HepG2 (cell line): Measurements from ENCODE around the gene ALDH2. TPM values are rescaled to one million over a fixed set of nuclear protein-coding genes. Genes with fewer than 3 reads are reported as not detected.

Experiments used
- ATAC-seq: fragments of 200-7000 bp; cut with Tn5 transposase; 3 replicates; pipeline ENCODE4 v1.9.1; 2020; ENCODE audit warnings: mild to moderate bottlenecking, moderate library complexity
- BruUV-seq: library from RNA; stranded (reverse); fragments of 400-500 nt; replicated peaks from 2 replicates; lab custom pipeline; 2021; lab: Mats Ljungman, UMichigan
- CTCF ChIA-PET: fragments of 300-600 bp; formaldehyde crosslinking; extraction: SDS; loops from one replicate; lab custom pipeline; 2021; ENCODE audit warnings: low total read pairs, inconsistent platforms, low intra/inter-chr PET ratio; lab: Yijun Ruan, JAX
- POLR2A ChIA-PET: fragments of 350-600 bp; sonication (Branson Sonifier 250); formaldehyde crosslinking; loops from one replicate; lab custom pipeline; 2020; ENCODE audit warnings: antibody characterized with exemption, inconsistent platforms; lab: Yijun Ruan, JAX
- DNase-seq: peaks from one replicate; pipeline ENCODE4 v3.0.0-alpha.2; 2015; ENCODE audit warnings: low spot score
- FAIRE-seq: peaks from 3 replicates; lab custom pipeline; 2011; peaks lifted over from hg19 to GRCh38; lab: Jason Lieb, UNC
- H2AFZ ChIP-seq: one replicate; pipeline ENCODE4 v1.6.1; 2011; ENCODE audit warnings: low read length, inconsistent platforms
- H3K27ac ChIP-seq: fragments of 300-600 bp; 3 replicates; pipeline ENCODE4 v1.8.0; 2011; ENCODE audit warnings: mixed run types, mild to moderate bottlenecking, mixed read lengths, low read length, inconsistent platforms; ENCODE audit not compliant: insufficient read depth; ENCODE audit errors: extremely low read length
- H3K27me3 ChIP-seq, 2 experiments: fragments of 200-600 bp in 1 of 2; 2 replicates in 1 of 2; 3 replicates in 1 of 2; pipeline versions ENCODE4 v1.6.0 to v1.8.0; 2011; ENCODE audit warnings: low read length in 2 of 2, mild to moderate bottlenecking in 2 of 2, moderate library complexity in 2 of 2, inconsistent platforms in 1 of 2; ENCODE audit not compliant: insufficient read depth in 2 of 2, control insufficient read depth in 1 of 2
- H3K36me3 ChIP-seq, 2 experiments: fragments of 200-600 bp in 1 of 2; replicated peaks in 1 of 2; 2 replicates in 1 of 2; 3 replicates in 1 of 2; pipeline versions ENCODE4 v1.5.1 to v1.8.0; 2011; ENCODE audit warnings: low read length in 2 of 2, inconsistent platforms in 1 of 2; ENCODE audit not compliant: insufficient read depth in 2 of 2, control insufficient read depth in 1 of 2
- H3K4me1 ChIP-seq: 2 replicates; pipeline ENCODE4 v1.5.1; 2012; ENCODE audit warnings: low read length, inconsistent platforms; ENCODE audit not compliant: insufficient read depth
- H3K4me2 ChIP-seq: 2 replicates; pipeline ENCODE4 v1.6.0; 2011; ENCODE audit warnings: low read depth, low read length, inconsistent platforms
- H3K4me3 ChIP-seq, 3 experiments: fragments of 200-600 bp in 1 of 3; sonication (generic), shearing (Covaris generic) in 1 of 3; replicated peaks in 1 of 3; 2 replicates each; pipeline ENCODE4 v1.5.1; 2011 to 2016; ENCODE audit warnings: low read length in 3 of 3, inconsistent platforms in 2 of 3, low read depth in 2 of 3, mild to moderate bottlenecking in 2 of 3, control low read depth in 1 of 3, mixed read lengths in 1 of 3; ENCODE audit not compliant: insufficient read depth in 1 of 3
- H3K79me2 ChIP-seq: one replicate; pipeline ENCODE4 v1.6.1; 2011; ENCODE audit warnings: low read length, inconsistent platforms; ENCODE audit not compliant: insufficient read depth
- H3K9ac ChIP-seq: 2 replicates; pipeline ENCODE4 v1.6.0; 2011; ENCODE audit warnings: mild to moderate bottlenecking, low read depth, low read length, inconsistent platforms; ENCODE audit not compliant: insufficient read depth
- H3K9me3 ChIP-seq: 2 replicates; pipeline ENCODE4 v1.5.1; 2012; ENCODE audit warnings: mild to moderate bottlenecking, low read length
- H4K20me1 ChIP-seq: 2 replicates; pipeline ENCODE4 v1.6.0; 2011; ENCODE audit warnings: inconsistent platforms, mild to moderate bottlenecking, low read length, moderate library complexity; ENCODE audit not compliant: insufficient read depth
- ADNP ChIP-seq: sonication (generic); formaldehyde crosslinking; IDR thresholded peaks from 2 replicates; pipeline ENCODE4 v1.4.0; 2020; ENCODE audit warnings: missing genetic modification reagents
- CSRNP2 ChIP-seq: sonication (generic); formaldehyde crosslinking; conservative IDR thresholded peaks from 2 replicates; pipeline ENCODE4 v1.8.0; 2022; ENCODE audit warnings: low read depth, missing genetic modification reagents
- HCFC1 ChIP-seq: fragments of 150-350 bp; IDR thresholded peaks from 2 replicates; pipeline ENCODE4 v1.6.1; 2014; ENCODE audit warnings: low read depth, low read length
- SMARCE1 ChIP-seq: fragments of 450-650 bp; IDR thresholded peaks from 2 replicates; pipeline ENCODE4 v1.6.1; 2017; ENCODE audit warnings: borderline replicate concordance
- SNRNP70 ChIP-seq: fragments of 200-400 bp; formaldehyde crosslinking; IDR thresholded peaks from 2 replicates; pipeline ENCODE4 v1.6.1; 2017; ENCODE audit warnings: mild to moderate bottlenecking, low read depth, low read length, moderate library complexity
- SP5 ChIP-seq: IDR thresholded peaks from 2 replicates; pipeline ENCODE4 v1.6.1; 2016; ENCODE audit warnings: low read depth, borderline replicate concordance
- SSRP1 ChIP-seq: IDR thresholded peaks from 2 replicates; pipeline ENCODE4 v1.6.1; 2016; ENCODE audit warnings: control low read depth
- TIGD3 ChIP-seq: sonication (generic); formaldehyde crosslinking; IDR thresholded peaks from 2 replicates; pipeline ENCODE4 v1.5.1; 2020; ENCODE audit warnings: mild to moderate bottlenecking, missing genetic modification reagents, borderline replicate concordance
- ZNF326 ChIP-seq: sonication (generic); formaldehyde crosslinking; IDR thresholded peaks from 2 replicates; pipeline ENCODE4 v1.4.0; 2020; ENCODE audit warnings: missing genetic modification reagents, borderline replicate concordance
- ZNF558 ChIP-seq: sonication (generic); formaldehyde crosslinking; IDR thresholded peaks from 2 replicates; pipeline ENCODE4 v1.9.0; 2022; ENCODE audit warnings: mild to moderate bottlenecking, missing genetic modification reagents, borderline replicate concordance
- ZNF670 ChIP-seq: sonication (generic); formaldehyde crosslinking; IDR thresholded peaks from 2 replicates; pipeline ENCODE4 v1.8.0; 2022; ENCODE audit warnings: mild to moderate bottlenecking, missing genetic modification reagents, borderline replicate concordance
- ZNF790 ChIP-seq: sonication (generic); formaldehyde crosslinking; IDR thresholded peaks from 2 replicates; pipeline ENCODE4 v1.8.0; 2022; ENCODE audit warnings: missing genetic modification reagents, mild to moderate bottlenecking, borderline replicate concordance
- ZSCAN25 ChIP-seq: sonication (generic); formaldehyde crosslinking; IDR thresholded peaks from 2 replicates; pipeline ENCODE4 v1.8.0; 2022; ENCODE audit warnings: mild to moderate bottlenecking, missing genetic modification reagents
- WGBS: methylation state at CpG from one replicate; pipeline ENCODE4 v1.1.6; 2017; ENCODE audit warnings: low lambda C conversion rate; 5-methylcytosine and 5-hydroxymethylcytosine counted together
- in situ Hi-C: cut with HindIII; loops from 2 replicates; pipeline ENCODE4 v1.10.0; 2017; ENCODE audit warnings: low pct_unique_long_range_greater_than_20kb; ENCODE audit not compliant: extremely low pct_ligation_motif_present
- intact Hi-C: fragments of 100-400 bp; cut with micrococcal nuclease; formaldehyde crosslinking; loops from one replicate; pipeline ENCODE4 v1.10.0; 2022; ENCODE audit not compliant: unreplicated experiment
- polyA plus RNA-seq, 8 experiments: library from polyadenylated mRNA; depleted of rRNA in 3 of 8; stranded (reverse) in 7 of 8; unstranded in 1 of 8; fragments of >200 nt; fragmentation: Illumina TruSeq in 4 of 8; extraction: Trizol in 4 of 8; gene quantifications; 2 replicates each; pipeline versions ENCODE4 v1.2.1 to v1.2.3, GENCODE V29; 2011 to 2016; ENCODE audit warnings: low read depth in 4 of 8, missing spikeins in 1 of 8, mixed read lengths in 1 of 8; ENCODE audit not compliant: insufficient read depth in 1 of 8
- total RNA-seq, 5 experiments: library from RNA; depleted of rRNA; stranded (reverse); fragments of >200 nt; fragmentation: Illumina TruSeq; extraction: Trizol; gene quantifications; 2 replicates each; pipeline ENCODE4 v1.2.3, GENCODE V29; 2016; ENCODE audit warnings: low read depth in 1 of 5
- TF ChIP-seq, protein P1 (sequence below): sonication (generic); formaldehyde crosslinking; IDR thresholded peaks from 2 replicates; pipeline ENCODE4 v1.4.0; 2020; ENCODE audit warnings: missing genetic modification reagents

Gene ALDH2
- total and polyA plus RNA-seq, 2 of the 13 experiments (the other 11 are each of a cell fraction or from before 2014, with no cell fraction given), result 78.8 to 103 TPM

DNA sequence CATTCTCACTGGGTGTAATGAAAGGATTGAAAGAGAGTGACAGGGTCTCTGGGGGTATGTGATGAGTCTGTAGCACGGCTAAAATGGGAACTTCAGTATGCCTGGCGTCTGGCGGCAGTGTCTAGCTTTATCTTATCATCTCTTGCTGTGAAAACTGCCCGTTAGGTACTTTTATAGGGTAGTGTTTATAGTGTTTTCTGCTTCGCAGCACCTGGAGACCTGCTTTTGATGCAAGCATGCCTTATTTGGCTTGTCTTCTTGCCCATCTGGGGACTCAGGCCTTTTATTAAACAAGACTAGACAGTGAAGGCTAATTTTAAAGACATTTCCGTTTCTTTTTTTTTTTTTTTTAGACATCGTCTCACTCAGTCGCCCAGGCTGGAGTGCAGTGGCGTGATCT is 36.3 kb upstream of the ALDH2 start:
- Histone ChIP-seq H3K9ac (no peak overlapping the region), H3K9me3 (no peaks in the 10 kb centered on the region), H3K36me3 (peaks cover 7 to 24% of the 10 kb centered on the region in 2 experiments; a peak in 4 of 5 replicates), H3K4me3 (no peak overlapping the region), H2AFZ (no peak overlapping the region), H3K27ac (no peak overlapping the region), H3K27me3 (no peaks in the 10 kb centered on the region), H3K79me2 (no peaks in the 10 kb centered on the region), H4K20me1 (no peaks in the 10 kb centered on the region), H3K4me2 (no peak overlapping the region), H3K4me1 (no peaks in the 10 kb centered on the region)
- ChIA-PET POLR2A (no interaction called here), CTCF (no interaction called here)
- in situ Hi-C loops, result no loop called here
- ATAC-seq (no peak), FAIRE-seq (no peak), DNase-seq (no peak)
- no peak for TF ChIP-seq SMARCE1
- TF ChIP-seq, protein P1, sequence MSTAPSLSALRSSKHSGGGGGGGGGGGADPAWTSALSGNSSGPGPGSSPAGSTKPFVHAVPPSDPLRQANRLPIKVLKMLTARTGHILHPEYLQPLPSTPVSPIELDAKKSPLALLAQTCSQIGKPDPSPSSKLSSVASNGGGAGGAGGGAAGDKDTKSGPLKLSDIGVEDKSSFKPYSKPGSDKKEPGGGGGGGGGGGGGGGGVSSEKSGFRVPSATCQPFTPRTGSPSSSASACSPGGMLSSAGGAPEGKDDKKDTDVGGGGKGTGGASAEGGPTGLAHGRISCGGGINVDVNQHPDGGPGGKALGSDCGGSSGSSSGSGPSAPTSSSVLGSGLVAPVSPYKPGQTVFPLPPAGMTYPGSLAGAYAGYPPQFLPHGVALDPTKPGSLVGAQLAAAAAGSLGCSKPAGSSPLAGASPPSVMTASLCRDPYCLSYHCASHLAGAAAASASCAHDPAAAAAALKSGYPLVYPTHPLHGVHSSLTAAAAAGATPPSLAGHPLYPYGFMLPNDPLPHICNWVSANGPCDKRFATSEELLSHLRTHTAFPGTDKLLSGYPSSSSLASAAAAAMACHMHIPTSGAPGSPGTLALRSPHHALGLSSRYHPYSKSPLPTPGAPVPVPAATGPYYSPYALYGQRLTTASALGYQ, result no peak
- no peak for TF ChIP-seq CSRNP2 (CRISPR knock-in tag)
- no peak for TF ChIP-seq TIGD3 (CRISPR knock-in tag)
- no peak for TF ChIP-seq SSRP1 (CRISPR knock-in tag)
- no peak for TF ChIP-seq ZNF558 (CRISPR knock-in tag)
- TF ChIP-seq ZNF326, result no peak
- no peak for TF ChIP-seq HCFC1
- TF ChIP-seq SNRNP70, result no peak
- TF ChIP-seq SP5 (CRISPR knock-in tag), result no peak
- no peak for TF ChIP-seq ZNF790 (CRISPR knock-in tag)
- no peak for TF ChIP-seq ZSCAN25 (CRISPR knock-in tag)
- TF ChIP-seq ZNF670 (CRISPR knock-in tag), result no peak
- TF ChIP-seq ADNP (CRISPR knock-in tag), result no peak
- 95% methylated on average over 9 of the region's 9 CpGs for WGBS
- intact Hi-C loops, result no loop called here
- BruUV-seq, result no TSS peak
